ENCODE data around the gene TMEM222. TPM values are rescaled to one million over a fixed set of nuclear protein-coding genes. Genes with fewer than 3 reads are reported as not detected.

Gene TMEM222
- total and polyA plus RNA-seq, 3 experiments from 2014 or later: 52.0 to 65.2 (median 54.9) TPM

DNA sequence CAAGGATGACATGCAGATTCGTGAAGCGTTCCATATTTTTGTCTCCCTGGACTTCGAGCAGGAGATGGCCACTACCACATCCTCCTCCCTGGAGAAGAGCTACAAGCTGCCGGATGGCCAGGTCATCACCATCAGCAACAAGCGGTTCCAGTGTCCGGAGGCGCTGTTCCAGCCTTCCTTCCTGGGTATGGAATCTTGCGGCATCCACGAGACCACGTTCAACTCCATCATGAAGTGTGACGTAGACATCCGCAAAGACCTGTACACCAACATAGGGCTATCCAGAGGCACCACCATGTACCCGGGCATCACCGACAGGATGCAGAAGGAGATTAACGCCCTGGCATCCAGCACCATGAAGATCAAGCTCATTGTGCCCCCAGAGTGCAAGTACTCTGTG, 3.3 kb downstream of the TMEM222 start:
- POLR2A ChIA-PET: interaction anchor here (2.9 kb wide), 1 partner anchor 17 kb away, joined by 8 read pairs; the partner anchor contains the start of gene SYTL1
- no peak for DNase-seq
- peaks cover 2 to 4% of the 10 kb centered on the region in 2 donors for H3K27me3 Mint-ChIP-seq
- Histone ChIP-seq H3K27ac (ENCODE audit: low read depth, low read length) (no peak overlapping the region), H3K36me3 (ENCODE audit: insufficient read depth, low read length) (peaks cover 23% of the 10 kb centered on the region), H3K4me1 (ENCODE audit: insufficient read depth, low read length) (peaks cover 38% of the 10 kb centered on the region), H3K4me3 (ENCODE audit: low read length) (no peak overlapping the region), H3K27me3 (ENCODE audit: insufficient read depth, low read length, poor library complexity, severe bottlenecking) (peaks cover 3% of the 10 kb centered on the region), H3K9me3 (ENCODE audit: low read length) (no peaks in the 10 kb centered on the region)
- H3K9me3 Mint-ChIP-seq: no peaks in the 10 kb centered on the region
- peaks cover 0 to 66% (median 6%) of the 10 kb centered on the region in 3 donors for H3K36me3 Mint-ChIP-seq
- H3K27ac Mint-ChIP-seq: peak overlapping the region in 3 of 8 donors; percentile 53 to 77 (median 54)
- peak overlapping the region in 2 of 7 donors; percentile 18 to 68 for H3K4me3 Mint-ChIP-seq
- CTCF ChIA-PET: interaction anchor here (1.5 to 6.3 kb wide), 4 partner anchors 25 to 70 kb away, joined by 3 to 25 read pairs (median 5); no protein-coding TSS in a partner anchor
- peaks cover 57 to 83% (median 74%) of the 10 kb centered on the region in 3 donors for H3K4me1 Mint-ChIP-seq

GRCh38 chr1:27327964-27328363, 6.0 kb downstream of the TMEM222 start:
- Mint-ChIP-seq H3K4me1 (peaks cover 53 to 90% (median 68%) of the 10 kb centered on the region in 3 donors), H3K9me3 (no peaks in the 10 kb centered on the region), H3K36me3 (peaks cover 0 to 83% (median 6%) of the 10 kb centered on the region in 3 donors), H3K27ac (peak overlapping the region in 4 of 8 donors; percentile 5 to 73 (median 18)), H3K4me3 (peak overlapping the region in 2 of 7 donors; percentile 22), H3K27me3 (no peaks in the 10 kb centered on the region)
- Histone ChIP-seq H3K27ac (ENCODE audit: low read depth, low read length) (no peak overlapping the region), H3K36me3 (ENCODE audit: insufficient read depth, low read length) (peaks cover 37% of the 10 kb centered on the region), H3K4me1 (ENCODE audit: insufficient read depth, low read length) (peaks cover 39% of the 10 kb centered on the region), H3K4me3 (ENCODE audit: low read length) (no peak overlapping the region), H3K27me3 (ENCODE audit: insufficient read depth, low read length, poor library complexity, severe bottlenecking) (no peaks in the 10 kb centered on the region), H3K9me3 (ENCODE audit: low read length) (no peaks in the 10 kb centered on the region)
- ChIA-PET POLR2A (no interaction called here), CTCF (interaction anchor here (1.3 to 6.3 kb wide), 4 partner anchors 8 to 62 kb away, joined by 3 to 25 read pairs (median 5); no protein-coding TSS in a partner anchor)
- DNase-seq: no peak

DNA sequence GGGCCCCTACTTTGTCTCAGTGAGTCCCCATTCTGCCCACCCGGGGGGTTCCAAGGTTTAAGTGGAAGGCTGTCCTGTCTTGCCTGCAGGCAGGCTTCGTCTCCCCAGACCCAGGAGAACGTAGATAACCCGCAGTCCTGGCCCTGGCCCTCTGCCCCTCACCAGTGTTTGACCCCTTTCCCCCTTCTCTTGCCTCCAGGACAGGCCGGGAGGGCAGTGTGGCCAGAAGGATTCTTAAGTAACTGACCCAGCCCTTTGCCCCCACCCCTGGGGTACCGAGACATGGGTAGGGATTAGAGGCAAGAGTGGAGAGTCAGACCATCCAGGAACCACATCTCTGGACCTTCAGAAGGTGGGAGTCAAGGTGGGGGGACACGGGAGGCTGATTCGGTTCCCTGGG, 8.8 kb downstream of the TMEM222 start:
- Histone ChIP-seq H3K27me3 (ENCODE audit: insufficient read depth, low read length, poor library complexity, severe bottlenecking) (no peaks in the 10 kb centered on the region), H3K27ac (ENCODE audit: low read depth, low read length) (no peak overlapping the region), H3K9me3 (ENCODE audit: low read length) (no peaks in the 10 kb centered on the region), H3K4me3 (ENCODE audit: low read length) (no peak overlapping the region), H3K4me1 (ENCODE audit: insufficient read depth, low read length) (peaks cover 29% of the 10 kb centered on the region), H3K36me3 (ENCODE audit: insufficient read depth, low read length) (peaks cover 42% of the 10 kb centered on the region)
- H3K9me3 Mint-ChIP-seq: no peaks in the 10 kb centered on the region
- peak overlapping the region in 3 of 8 donors; percentile 50 to 95 (median 60) for H3K27ac Mint-ChIP-seq
- POLR2A ChIA-PET: no interaction called here
- peaks cover 39 to 67% (median 46%) of the 10 kb centered on the region in 3 donors for H3K4me1 Mint-ChIP-seq
- DNase-seq: no peak
- peaks cover 0 to 91% (median 3%) of the 10 kb centered on the region in 3 donors for H3K36me3 Mint-ChIP-seq
- no peaks in the 10 kb centered on the region for H3K27me3 Mint-ChIP-seq
- CTCF ChIA-PET: interaction anchor here (0.9 to 8.8 kb wide), 2 partner anchors 24 to 30 kb away, joined by 3 to 99 read pairs; no protein-coding TSS in a partner anchor
- H3K4me3 Mint-ChIP-seq: peak overlapping the region in 1 of 7 donors; percentile 23

DNA sequence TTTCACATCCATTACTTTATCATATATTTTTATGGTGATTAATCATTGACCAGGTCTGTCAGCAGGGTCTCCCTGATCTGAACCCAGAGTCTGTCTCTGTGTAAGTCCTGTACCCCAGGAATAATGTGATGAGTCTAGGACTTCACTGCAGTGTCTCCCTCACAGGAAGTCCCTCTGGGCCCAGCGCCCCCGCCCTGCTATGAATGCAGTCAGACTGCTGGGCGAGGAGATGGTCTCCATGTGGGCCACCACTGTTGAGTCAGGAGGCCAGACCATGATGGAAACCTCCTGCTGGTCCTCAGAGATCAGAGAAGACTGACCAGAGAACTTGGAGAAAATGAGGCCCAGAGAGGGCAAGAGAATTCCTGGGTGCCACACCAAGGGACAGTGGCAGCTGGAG, 9.5 kb downstream of the TMEM222 start:
- Mint-ChIP-seq H3K27me3 (no peaks in the 10 kb centered on the region), H3K4me3 (no peak overlapping the region), H3K4me1 (peaks cover 34 to 60% (median 40%) of the 10 kb centered on the region in 3 donors), H3K36me3 (peaks cover 0 to 91% (median 3%) of the 10 kb centered on the region in 3 donors), H3K27ac (peak overlapping the region in 3 of 8 donors; percentile 29 to 50 (median 45)), H3K9me3 (no peaks in the 10 kb centered on the region)
- Histone ChIP-seq H3K27me3 (ENCODE audit: insufficient read depth, low read length, poor library complexity, severe bottlenecking) (no peaks in the 10 kb centered on the region), H3K4me1 (ENCODE audit: insufficient read depth, low read length) (peaks cover 23% of the 10 kb centered on the region), H3K27ac (ENCODE audit: low read depth, low read length) (no peak overlapping the region), H3K36me3 (ENCODE audit: insufficient read depth, low read length) (peaks cover 43% of the 10 kb centered on the region), H3K4me3 (ENCODE audit: low read length) (no peak overlapping the region), H3K9me3 (ENCODE audit: low read length) (no peaks in the 10 kb centered on the region)
- POLR2A ChIA-PET: no interaction called here
- no peak for DNase-seq
- CTCF ChIA-PET: interaction anchor here (1.1 to 8.8 kb wide), 7 partner anchors 11 to 59 kb away, joined by 7 to 99 read pairs (median 16); partner anchors contain the start of genes MAP3K6 and SYTL1

DNA sequence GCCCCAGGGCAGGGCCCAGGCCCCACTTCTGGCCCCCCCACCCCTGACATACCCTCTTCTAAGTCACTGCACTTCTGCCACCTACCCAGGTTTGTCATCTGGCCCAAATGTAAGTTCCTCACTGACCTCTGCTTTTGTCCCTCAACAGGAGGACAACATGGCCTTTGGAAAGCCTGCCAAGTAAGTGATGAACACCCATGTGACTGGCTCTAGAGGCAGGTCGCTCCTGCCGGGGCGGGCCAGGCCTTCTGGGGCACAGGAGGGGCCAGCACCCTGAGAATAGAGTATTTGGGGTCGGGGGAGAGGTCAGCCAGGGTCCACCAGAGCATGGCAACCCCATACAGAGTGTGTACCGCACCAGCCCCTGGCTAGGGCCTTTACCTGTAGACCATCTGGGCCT, 10.0 kb downstream of the TMEM222 start:
- ChIA-PET POLR2A (interaction anchor here (1.7 kb wide), 1 partner anchor 25 kb away, joined by 7 read pairs; no protein-coding TSS in a partner anchor), CTCF (interaction anchor here (0.9 to 8.8 kb wide), 15 partner anchors 9 to 67 kb away, joined by 3 to 99 read pairs (median 15); partner anchors contain the start of genes FCN3, MAP3K6, SYTL1 and TMEM222)
- Histone ChIP-seq H3K9me3 (ENCODE audit: low read length) (no peaks in the 10 kb centered on the region), H3K27ac (ENCODE audit: low read depth, low read length) (no peak overlapping the region), H3K4me1 (ENCODE audit: insufficient read depth, low read length) (peaks cover 18% of the 10 kb centered on the region), H3K36me3 (ENCODE audit: insufficient read depth, low read length) (peaks cover 45% of the 10 kb centered on the region), H3K27me3 (ENCODE audit: insufficient read depth, low read length, poor library complexity, severe bottlenecking) (no peaks in the 10 kb centered on the region), H3K4me3 (ENCODE audit: low read length) (no peak overlapping the region)
- no peak overlapping the region for H3K4me3 Mint-ChIP-seq
- peaks cover 0 to 91% (median 4%) of the 10 kb centered on the region in 3 donors for H3K36me3 Mint-ChIP-seq
- no peak for DNase-seq
- H3K27ac Mint-ChIP-seq: peak overlapping the region in 4 of 8 donors; percentile 29 to 93 (median 34)
- no peaks in the 10 kb centered on the region for H3K27me3 Mint-ChIP-seq
- peaks cover 30 to 55% (median 35%) of the 10 kb centered on the region in 3 donors for H3K4me1 Mint-ChIP-seq
- no peaks in the 10 kb centered on the region for H3K9me3 Mint-ChIP-seq

- Mint-ChIP-seq H3K27me3 (no peaks in the 10 kb centered on the region), H3K27ac (peak overlapping the region in 7 of 8 donors; percentile 9 to 88 (median 71)), H3K36me3 (peaks cover 0 to 88% (median 3%) of the 10 kb centered on the region in 3 donors), H3K4me1 (peaks cover 27 to 50% (median 30%) of the 10 kb centered on the region in 3 donors), H3K9me3 (no peaks in the 10 kb centered on the region), H3K4me3 (peak overlapping the region in 1 of 7 donors; percentile 20)
- Histone ChIP-seq H3K4me1 (ENCODE audit: insufficient read depth, low read length) (peaks cover 16% of the 10 kb centered on the region), H3K4me3 (ENCODE audit: low read length) (no peak overlapping the region), H3K27ac (ENCODE audit: low read depth, low read length) (no peak overlapping the region), H3K9me3 (ENCODE audit: low read length) (no peaks in the 10 kb centered on the region), H3K27me3 (ENCODE audit: insufficient read depth, low read length, poor library complexity, severe bottlenecking) (no peaks in the 10 kb centered on the region), H3K36me3 (ENCODE audit: insufficient read depth, low read length) (peaks cover 45% of the 10 kb centered on the region)
- ChIA-PET CTCF (interaction anchor here (0.8 to 8.8 kb wide), 20 partner anchors 9 to 231 kb away, joined by 3 to 99 read pairs (median 10); partner anchors contain the start of genes FCN3, MAP3K6, SYTL1 and TMEM222), POLR2A (interaction anchor here (0.7 to 1.7 kb wide), 2 partner anchors 24 to 33 kb away, joined by 3 to 7 read pairs; no protein-coding TSS in a partner anchor)
- DNase-seq: peak; percentile 46 to 73 (median 59)
These were observed 10.7 kb downstream of the TMEM222 start for GRCh38 chr1:27332536-27333281.

DNA sequence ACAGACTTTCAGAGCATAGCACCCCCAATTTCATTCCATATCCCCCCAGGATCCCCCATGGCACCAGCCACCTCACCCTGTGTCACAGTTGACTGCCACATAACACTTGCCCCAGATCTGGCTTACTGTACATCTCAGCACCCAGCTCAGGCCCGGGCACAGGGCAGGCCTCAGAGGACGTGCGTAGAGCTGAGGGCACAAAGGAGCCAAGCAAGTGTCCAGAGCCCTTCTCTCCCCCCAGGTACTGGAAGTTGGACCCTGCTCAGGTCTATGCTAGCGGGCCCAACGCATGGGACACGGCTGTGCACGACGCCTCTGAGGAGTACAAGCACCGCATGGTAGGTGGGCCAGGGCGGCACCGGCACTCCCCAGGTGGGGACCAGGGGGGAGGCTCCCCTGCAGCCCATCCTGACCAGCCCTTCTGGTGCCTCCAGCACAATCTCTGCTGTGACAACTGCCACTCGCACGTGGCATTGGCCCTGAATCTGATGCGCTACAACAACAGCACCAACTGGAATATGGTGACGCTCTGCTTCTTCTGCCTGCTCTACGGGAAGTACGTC, 11.8 kb downstream of the TMEM222 start:
- no peak overlapping the region for H3K4me3 Mint-ChIP-seq
- H3K27ac ChIP-seq (ENCODE audit: low read depth, low read length): no peak overlapping the region
- H3K27ac Mint-ChIP-seq: peak overlapping the region in 2 of 8 donors; percentile 71 to 84
- POLR2A ChIA-PET: interaction anchor here (0.7 to 1.7 kb wide), 2 partner anchors 23 to 32 kb away, joined by 3 to 7 read pairs; no protein-coding TSS in a partner anchor
- H3K4me3 ChIP-seq (ENCODE audit: low read length): no peak overlapping the region
- H3K27me3 Mint-ChIP-seq: no peaks in the 10 kb centered on the region
- H3K36me3 Mint-ChIP-seq: peaks cover 0 to 82% (median 3%) of the 10 kb centered on the region in 3 donors
- CTCF ChIA-PET: interaction anchor here (0.6 to 8.8 kb wide), 18 partner anchors 8 to 798 kb away, joined by 3 to 99 read pairs (median 10); partner anchors contain the start of genes SYTL1 and TMEM222
- no peaks in the 10 kb centered on the region for H3K27me3 ChIP-seq (ENCODE audit: insufficient read depth, low read length, poor library complexity, severe bottlenecking)
- peaks cover 16% of the 10 kb centered on the region for H3K4me1 ChIP-seq (ENCODE audit: insufficient read depth, low read length)
- no peaks in the 10 kb centered on the region for H3K9me3 Mint-ChIP-seq
- H3K36me3 ChIP-seq (ENCODE audit: insufficient read depth, low read length): peaks cover 39% of the 10 kb centered on the region
- H3K4me1 Mint-ChIP-seq: peaks cover 17 to 42% (median 19%) of the 10 kb centered on the region in 3 donors
- no peak for DNase-seq
- no peaks in the 10 kb centered on the region for H3K9me3 ChIP-seq (ENCODE audit: low read length)
